B cell (primary cell): Measurements from ENCODE around the gene IL11RA. TPM values are rescaled to one million over a fixed set of nuclear protein-coding genes. Genes with fewer than 3 reads are reported as not detected.
A peak's percentile ranks its signal among the peaks of the same experiment; 100 is the strongest.

Source experiments
- ATAC-seq: fragments of 200-7000 bp; cut with Tn5 transposase; one replicate; pipeline ENCODE4 v1.10.0; 2021; ENCODE audit warnings: low read depth, mild to moderate bottlenecking, moderate number of reproducible peaks, moderate library complexity
- CTCF ChIA-PET: fragments of 350-600 bp; sonication (Branson Sonifier 250); formaldehyde crosslinking; loops from one replicate; lab custom pipeline; 2021; ENCODE audit warnings: antibody characterized with exemption, inconsistent platforms; lab: Charles Lee
- POLR2A ChIA-PET: fragments of 350-600 bp; sonication (Branson Sonifier 250); formaldehyde crosslinking; loops from one replicate; lab custom pipeline; 2021; ENCODE audit warnings: antibody characterized with exemption; lab: Charles Lee
- DNase-seq: peaks from one replicate; pipeline ENCODE4 v3.0.0; 2013
- H2AFZ ChIP-seq: 2 replicates; pipeline ENCODE4 v1.6.1; 2012; ENCODE audit warnings: mild to moderate bottlenecking, low read depth, low read length; ENCODE audit not compliant: insufficient read depth, poor library complexity, severe bottlenecking
- H3K27ac ChIP-seq, 2 donors: 1 replicate in 1 of 2; 2 replicates in 1 of 2; pipeline ENCODE4 v1.5.1; 2012 to 2013; ENCODE audit warnings: low read length in 2 of 2, mild to moderate bottlenecking in 2 of 2, moderate library complexity in 1 of 2
- H3K27me3 ChIP-seq, 4 experiments: fragments of 200-600 bp in 1 of 4; sonication (generic) in 1 of 4; replicated peaks in 1 of 4; 1 replicate in 2 of 4; 2 replicates in 2 of 4; pipeline versions ENCODE4 v1.6.1 to v1.7.0; 2013 to 2016; ENCODE audit warnings: low read length in 3 of 4, mild to moderate bottlenecking in 2 of 4, mixed read lengths in 1 of 4, moderate library complexity in 1 of 4; ENCODE audit not compliant: insufficient read depth in 4 of 4, control insufficient read depth in 3 of 4; ENCODE audit errors: control extremely low read depth in 1 of 4
- H3K36me3 ChIP-seq, 2 experiments: replicated peaks in 1 of 2; 1 replicate in 1 of 2; 2 replicates in 1 of 2; pipeline versions ENCODE4 v1.6.1 to v1.7.1; 2013; ENCODE audit warnings: low read length in 1 of 2; ENCODE audit not compliant: insufficient read depth in 2 of 2, control insufficient read depth in 1 of 2; ENCODE audit errors: control extremely low read depth in 1 of 2, extremely low read depth in 1 of 2
- H3K4me1 ChIP-seq, 2 donors: fragments of 200-600 bp in 1 of 2; sonication (generic) in 1 of 2; 1 replicate in 1 of 2; 2 replicates in 1 of 2; pipeline versions ENCODE4 v1.5.1 to v1.6.1; 2013 to 2017; ENCODE audit warnings: low read length in 2 of 2; ENCODE audit not compliant: control insufficient read depth in 2 of 2, insufficient read depth in 2 of 2
- H3K4me2 ChIP-seq: replicated peaks from 2 replicates; pipeline ENCODE3; 2012; ENCODE audit warnings: mild to moderate bottlenecking, low read depth, low read length; ENCODE audit not compliant: poor library complexity, severe bottlenecking
- H3K4me3 ChIP-seq, 5 experiments: fragments of 200-600 bp in 1 of 5; sonication (generic) in 1 of 5; 1 replicate in 3 of 5; 2 replicates in 2 of 5; pipeline versions ENCODE4 v1.5.1 to v1.7.0; 2011 to 2016; ENCODE audit warnings: low read length in 4 of 5, mild to moderate bottlenecking in 4 of 5, low read depth in 2 of 5, control low read depth in 1 of 5, moderate library complexity in 1 of 5; ENCODE audit not compliant: insufficient read depth in 1 of 5; ENCODE audit errors: control extremely low read depth in 1 of 5, extremely low read depth in 1 of 5
- H3K79me2 ChIP-seq: fragments of 200-600 bp; sonication (generic); one replicate; pipeline ENCODE4 v1.6.0; 2016; ENCODE audit warnings: low read length; ENCODE audit not compliant: control insufficient read depth, insufficient read depth
- H3K9ac ChIP-seq: fragments of 200-600 bp; sonication (generic); 2 replicates; pipeline ENCODE4 v1.6.1; 2017; ENCODE audit warnings: mild to moderate bottlenecking, low read length, moderate library complexity
- H3K9me3 ChIP-seq, 3 donors: one replicate each; pipeline versions ENCODE4 v1.6.1 to v1.7.1; 2013; ENCODE audit warnings: low read length in 2 of 3; ENCODE audit not compliant: control insufficient read depth in 2 of 3, insufficient read depth in 1 of 3; ENCODE audit errors: control extremely low read depth in 1 of 3
- H4K20me1 ChIP-seq: 2 replicates; pipeline ENCODE4 v1.6.0; 2012; ENCODE audit warnings: mild to moderate bottlenecking, low read length; ENCODE audit not compliant: insufficient read depth, control insufficient read depth, poor library complexity, severe bottlenecking
- H3K27ac Mint-ChIP-seq: one replicate; pipeline ENCODE4 v1.8.0; 2021; ENCODE audit warnings: mixed read lengths
- H3K27me3 Mint-ChIP-seq: one replicate; pipeline ENCODE4 v1.8.0; 2021; ENCODE audit warnings: mixed read lengths
- H3K4me1 Mint-ChIP-seq: one replicate; pipeline ENCODE4 v1.8.0; 2021; ENCODE audit warnings: mixed read lengths
- H3K4me3 Mint-ChIP-seq: one replicate; pipeline ENCODE4 v1.8.0; 2021; ENCODE audit warnings: mixed read lengths
- H3K9me3 Mint-ChIP-seq: one replicate; pipeline ENCODE4 v1.8.0; 2022; ENCODE audit warnings: mixed read lengths; ENCODE audit not compliant: insufficient read depth
- EZH2 ChIP-seq: IDR thresholded peaks from 2 replicates; pipeline ENCODE4 v1.6.1; 2012; ENCODE audit warnings: borderline replicate concordance, low read depth, mild to moderate bottlenecking, moderate library complexity, low read length; ENCODE audit not compliant: insufficient read depth, poor library complexity, severe bottlenecking
- whole genome bisulfite sequencing: methylation state at CpG from one replicate; pipeline ENCODE4 v1.1.5; 2013; ENCODE audit warnings: missing lambda C conversion rate; ENCODE audit not compliant: insufficient coverage; 5-methylcytosine and 5-hydroxymethylcytosine counted together
- intact Hi-C: fragments of 100-400 bp; cut with micrococcal nuclease; formaldehyde crosslinking; loops from one replicate; pipeline ENCODE4 v1.10.0; 2022
- polyA plus RNA-seq: library from polyadenylated mRNA; depleted of rRNA; stranded (reverse); fragments of >200 nt; gene quantifications from 2 replicates; pipeline ENCODE4 v1.2.3, GENCODE V29; 2012
- total RNA-seq, 2 donors: library from RNA; stranded (reverse); fragments of 120-200 nt in 1 of 2; gene quantifications; 1 replicate in 1 of 2; 2 replicates in 1 of 2; pipeline versions ENCODE4 v1.2.3 to v1.2.4, GENCODE V29; 2013 to 2022
- TF ChIP-seq, protein P1 (sequence below): fragments of 200-600 bp; IDR thresholded peaks from one replicate; pipeline ENCODE4 v1.8.0; 2022; ENCODE audit warnings: antibody characterized with exemption, mild to moderate bottlenecking

Gene IL11RA
- total and polyA plus RNA-seq, 2 donors (not counting 1 experiment from before 2014, with no cell fraction given): 47.3 to 58.0 TPM

DNA sequence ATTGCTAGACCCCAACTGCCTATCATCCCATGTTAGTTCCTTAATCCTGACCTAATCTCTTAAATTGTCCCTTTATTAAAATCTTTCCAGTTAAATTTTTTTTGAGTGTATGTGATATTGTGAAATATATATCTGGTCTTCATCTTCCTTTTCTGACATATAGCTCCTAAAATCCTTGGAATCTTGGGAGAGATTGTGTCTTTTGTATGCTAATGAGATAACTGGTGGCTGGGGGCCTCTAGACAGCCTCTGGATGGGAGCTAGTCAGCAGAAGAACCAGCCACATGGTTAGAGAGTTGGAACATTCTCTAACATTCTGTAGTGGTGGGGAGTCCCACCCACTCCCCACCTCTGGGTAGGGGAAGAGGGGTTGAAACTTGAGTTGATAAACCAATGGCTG, 42.8 kb downstream of the IL11RA start:
- CTCF ChIA-PET: no interaction called here
- H3K4me1 Mint-ChIP-seq: no peaks in the 10 kb centered on the region

DNA sequence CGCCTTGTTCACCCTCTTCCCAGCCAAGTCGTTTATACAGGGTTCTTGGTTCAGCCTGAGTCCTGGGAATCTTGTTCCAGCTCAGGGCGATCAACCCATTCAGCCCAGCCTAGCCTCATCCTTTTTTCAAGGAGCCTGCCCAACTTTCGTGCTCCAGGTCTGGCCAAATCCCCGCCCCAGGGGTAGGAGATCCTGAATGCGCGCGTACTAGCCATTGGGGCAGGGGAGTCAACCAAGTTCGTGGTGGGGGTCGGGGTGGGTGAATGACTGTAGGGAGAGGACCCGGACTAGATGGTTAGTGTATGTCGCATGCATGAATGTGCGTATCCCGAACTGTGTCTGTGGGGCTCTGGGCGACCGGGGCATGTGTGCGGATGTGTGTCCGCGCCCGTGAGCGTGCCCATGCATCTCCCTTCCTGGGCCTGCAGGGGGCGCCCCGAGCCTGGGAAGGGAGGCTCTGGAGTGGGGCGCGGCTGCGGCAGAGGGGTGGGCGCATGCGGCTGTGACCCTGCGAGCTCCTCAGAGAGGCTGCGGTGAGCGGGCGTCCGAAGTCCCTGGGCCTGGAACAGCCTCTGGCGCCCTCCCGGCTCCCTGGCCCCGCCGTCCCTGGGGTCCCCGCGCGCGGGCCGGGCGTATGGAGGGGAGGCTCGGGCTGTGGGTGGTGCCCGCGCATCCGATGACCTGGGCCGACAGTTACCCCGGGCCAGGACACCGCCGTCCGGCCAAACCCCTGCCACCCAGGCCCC, 49.2 kb downstream of the IL11RA start:
- intact Hi-C loops: loop anchor here (2.0 to 10.0 kb wide), 2 partner anchors 64 to 284 kb away; partner anchors contain the start of genes DNAJB5 and SIGMAR1
- H3K27ac ChIP-seq: no peak overlapping the region
- H3K4me2 ChIP-seq: peak overlapping the region; percentile 88
- ChIA-PET CTCF (interaction anchor here (0.5 to 3.0 kb wide), 10 partner anchors 9 to 775 kb away, joined by 3 to 15 read pairs (median 3); partner anchors contain the start of gene CCL21), POLR2A (no interaction called here)
- peak overlapping the region in 4 of 5 experiments; percentile 36 to 63 (median 56) for H3K4me3 ChIP-seq
- Mint-ChIP-seq H3K27ac (no peak overlapping the region), H3K9me3 (no peaks in the 10 kb centered on the region), H3K4me3 (peak overlapping the region; percentile 50), H3K4me1 (peaks cover 14% of the 10 kb centered on the region), H3K27me3 (peaks cover 30% of the 10 kb centered on the region)
- DNase-seq (peak; percentile 74), ATAC-seq (peak; percentile 85)
- H3K9ac ChIP-seq: peak overlapping the region; percentile 59
- no peaks in the 10 kb centered on the region for H3K36me3 ChIP-seq
- peaks cover 10 to 14% of the 10 kb centered on the region in 2 donors for H3K4me1 ChIP-seq
- TF ChIP-seq EZH2: no peak
- TF ChIP-seq, protein P1, sequence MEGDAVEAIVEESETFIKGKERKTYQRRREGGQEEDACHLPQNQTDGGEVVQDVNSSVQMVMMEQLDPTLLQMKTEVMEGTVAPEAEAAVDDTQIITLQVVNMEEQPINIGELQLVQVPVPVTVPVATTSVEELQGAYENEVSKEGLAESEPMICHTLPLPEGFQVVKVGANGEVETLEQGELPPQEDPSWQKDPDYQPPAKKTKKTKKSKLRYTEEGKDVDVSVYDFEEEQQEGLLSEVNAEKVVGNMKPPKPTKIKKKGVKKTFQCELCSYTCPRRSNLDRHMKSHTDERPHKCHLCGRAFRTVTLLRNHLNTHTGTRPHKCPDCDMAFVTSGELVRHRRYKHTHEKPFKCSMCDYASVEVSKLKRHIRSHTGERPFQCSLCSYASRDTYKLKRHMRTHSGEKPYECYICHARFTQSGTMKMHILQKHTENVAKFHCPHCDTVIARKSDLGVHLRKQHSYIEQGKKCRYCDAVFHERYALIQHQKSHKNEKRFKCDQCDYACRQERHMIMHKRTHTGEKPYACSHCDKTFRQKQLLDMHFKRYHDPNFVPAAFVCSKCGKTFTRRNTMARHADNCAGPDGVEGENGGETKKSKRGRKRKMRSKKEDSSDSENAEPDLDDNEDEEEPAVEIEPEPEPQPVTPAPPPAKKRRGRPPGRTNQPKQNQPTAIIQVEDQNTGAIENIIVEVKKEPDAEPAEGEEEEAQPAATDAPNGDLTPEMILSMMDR: peak; percentile 73
- no peaks in the 10 kb centered on the region for H3K9me3 ChIP-seq
- peaks cover 0 to 26% (median 16%) of the 10 kb centered on the region in 4 experiments for H3K27me3 ChIP-seq
- no peaks in the 10 kb centered on the region for H3K79me2 ChIP-seq
- H2AFZ ChIP-seq: peak overlapping the region; percentile 77
- H4K20me1 ChIP-seq: no peaks in the 10 kb centered on the region
- 13% methylated on average over 52 of the region's 52 CpGs for WGBS

More for the DNA sequence above, 42.8 kb downstream of the IL11RA start:
- TF ChIP-seq, protein P1: no peak
- TF ChIP-seq EZH2: no peak
- no peak for DNase-seq
- no peak for ATAC-seq
- Histone ChIP-seq H2AFZ (no peak overlapping the region), H3K4me3 (no peak overlapping the region), H3K4me2 (no peak overlapping the region), H3K27me3 (peaks cover 0 to 11% (median 5%) of the 10 kb centered on the region in 4 experiments), H3K79me2 (no peaks in the 10 kb centered on the region), H3K36me3 (no peaks in the 10 kb centered on the region), H3K9ac (no peak overlapping the region), H3K4me1 (no peaks in the 10 kb centered on the region), H4K20me1 (no peaks in the 10 kb centered on the region), H3K27ac (no peak overlapping the region), H3K9me3 (no peaks in the 10 kb centered on the region)
- POLR2A ChIA-PET: no interaction called here
- Mint-ChIP-seq H3K27ac (no peak overlapping the region), H3K9me3 (no peaks in the 10 kb centered on the region), H3K4me3 (no peak overlapping the region), H3K27me3 (peaks cover 24% of the 10 kb centered on the region)
- intact Hi-C loops: no loop called here
